OCI-LY7 (cell line): Measurements from ENCODE around the gene NXN. TPM values are rescaled to one million over a fixed set of nuclear protein-coding genes. Genes with fewer than 3 reads are reported as not detected.

Experiments
- BruUV-seq: library from RNA; stranded (reverse); fragments of 400-500 nt; replicated peaks from 2 replicates; lab custom pipeline; 2021; lab: Mats Ljungman, UMichigan
- CTCF ChIA-PET: fragments of 300-600 bp; sonication (Branson Sonifier 250); formaldehyde crosslinking; loops from one replicate; lab custom pipeline; 2022; ENCODE audit warnings: antibody characterized with exemption; ENCODE audit not compliant: unreplicated experiment; lab: Charles Lee
- POLR2A ChIA-PET: fragments of 300-600 bp; sonication (Branson Sonifier 250); formaldehyde crosslinking; loops from one replicate; lab custom pipeline; 2022; ENCODE audit warnings: antibody characterized with exemption; lab: Charles Lee
- DNase-seq: peaks from one replicate; pipeline ENCODE4 v3.0.0-alpha.2; 2015; ENCODE audit warnings: low spot score
- H2AFZ ChIP-seq: fragments of 200-600 bp; sonication (generic), shearing (Covaris generic); 2 replicates; pipeline ENCODE4 v1.6.1; 2014; ENCODE audit warnings: mild to moderate bottlenecking, antibody characterized with exemption, low read length, moderate library complexity
- H3K27ac ChIP-seq: fragments of 200-600 bp; sonication (generic); 2 replicates; pipeline ENCODE4 v1.5.1; 2014; ENCODE audit warnings: mixed run types, low read depth, mild to moderate bottlenecking, moderate library complexity, low read length, inconsistent platforms; ENCODE audit not compliant: poor library complexity, severe bottlenecking
- H3K36me3 ChIP-seq: fragments of 200-600 bp; sonication (generic); 2 replicates; pipeline ENCODE4 v1.6.1; 2014; ENCODE audit warnings: mild to moderate bottlenecking, antibody characterized with exemption, low read length, moderate library complexity, mixed read lengths; ENCODE audit not compliant: insufficient read depth
- H3K4me1 ChIP-seq: fragments of 200-600 bp; sonication (generic); 2 replicates; pipeline ENCODE4 v1.5.1; 2014; ENCODE audit warnings: mild to moderate bottlenecking, low read length; ENCODE audit not compliant: insufficient read depth, poor library complexity, severe bottlenecking
- H3K4me2 ChIP-seq: fragments of 200-600 bp; sonication (generic); 2 replicates; pipeline ENCODE4 v1.6.1; 2014; ENCODE audit warnings: mild to moderate bottlenecking, low read length
- H3K4me3 ChIP-seq: fragments of 200-600 bp; sonication (generic); 2 replicates; pipeline ENCODE4 v1.5.1; 2014; ENCODE audit warnings: mild to moderate bottlenecking, low read depth, low read length; ENCODE audit not compliant: poor library complexity, severe bottlenecking
- H3K79me2 ChIP-seq: fragments of 200-600 bp; sonication (generic); 2 replicates; pipeline ENCODE4 v1.6.1; 2016; ENCODE audit warnings: low read depth, mild to moderate bottlenecking, low read length, moderate library complexity, mixed read lengths; ENCODE audit not compliant: insufficient read depth
- H3K9me2 ChIP-seq: fragments of 200-600 bp; sonication (generic); 2 replicates; pipeline ENCODE4 v1.6.1; 2016; ENCODE audit warnings: mild to moderate bottlenecking, low read length, mixed read lengths; ENCODE audit not compliant: insufficient read depth
- H3K9me3 ChIP-seq: fragments of 200-600 bp; sonication (generic); 2 replicates; pipeline ENCODE4 v1.6.1; 2014; ENCODE audit warnings: mild to moderate bottlenecking, mixed run types, low read length, mixed read lengths
- H4K20me1 ChIP-seq: fragments of 200-600 bp; sonication (generic); 2 replicates; pipeline ENCODE4 v1.6.1; 2014; ENCODE audit warnings: mild to moderate bottlenecking, antibody characterized with exemption, low read length, moderate library complexity, mixed read lengths; ENCODE audit not compliant: insufficient read depth
- CTCF ChIP-seq: fragments of 200-600 bp; sonication (generic); conservative IDR thresholded peaks from 2 replicates; pipeline ENCODE4 v1.5.1; 2014; ENCODE audit warnings: mild to moderate bottlenecking, antibody characterized with exemption, low read length, moderate library complexity, mixed read lengths
- EZH2phosphoT487 ChIP-seq: fragments of 200-600 bp; sonication (generic); IDR thresholded peaks from 2 replicates; pipeline ENCODE4 v1.6.1; 2018; ENCODE audit warnings: low read depth, borderline replicate concordance, mild to moderate bottlenecking, mixed run types, antibody characterized with exemption, low read length, moderate library complexity, mixed read lengths
- intact Hi-C: fragments of 100-400 bp; cut with micrococcal nuclease; formaldehyde crosslinking; loops from one replicate; pipeline ENCODE4 v1.10.0; 2022; ENCODE audit not compliant: unreplicated experiment
- total RNA-seq, 2 experiments: library from RNA; depleted of rRNA in 1 of 2; stranded (reverse); fragments of >200 nt in 1 of 2; shearing (Covaris generic) in 1 of 2; gene quantifications; 2 replicates each; pipeline ENCODE4 v1.2.3, GENCODE V29; 2014 to 2022

NXN gene
- total RNA-seq, 2 experiments from 2014 or later = 1.3 to 2.8 TPM

DNA sequence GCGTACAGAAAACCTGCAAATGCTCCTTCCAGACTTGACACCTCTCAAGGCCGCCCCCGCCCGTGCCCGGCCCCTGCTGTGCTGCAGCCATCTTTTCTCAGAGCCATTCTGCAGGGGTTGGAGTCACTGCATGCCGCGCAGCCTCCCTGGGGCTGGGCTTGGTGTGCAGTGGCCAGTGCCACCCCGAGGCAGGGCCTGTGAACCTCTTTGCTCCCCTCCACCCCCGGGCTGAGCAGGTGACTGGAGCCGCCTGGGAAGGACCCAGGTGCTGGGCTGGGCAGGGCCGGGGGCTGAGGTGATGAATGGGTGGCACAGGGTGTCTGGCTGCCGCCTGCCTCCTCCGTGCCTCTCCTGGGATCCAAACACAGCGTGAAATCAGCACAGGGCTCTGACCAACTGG is 177.1 kb downstream of the NXN start:
- H2AFZ ChIP-seq = no peak overlapping the region
- no peaks in the 10 kb centered on the region for H3K9me3 ChIP-seq
- H3K4me3 ChIP-seq = no peak overlapping the region
- CTCF ChIA-PET = no interaction called here
- intact Hi-C loops = no loop called here
- no peaks in the 10 kb centered on the region for H4K20me1 ChIP-seq
- H3K9me2 ChIP-seq = no peaks in the 10 kb centered on the region
- no TSS peak for BruUV-seq
- H3K4me2 ChIP-seq = no peak overlapping the region
- H3K4me1 ChIP-seq = no peaks in the 10 kb centered on the region
- POLR2A ChIA-PET = no interaction called here
- TF ChIP-seq CTCF (no peak), EZH2phosphoT487 (no peak)
- H3K79me2 ChIP-seq = no peaks in the 10 kb centered on the region
- DNase-seq = no peak
- H3K27ac ChIP-seq = no peak overlapping the region
- no peaks in the 10 kb centered on the region for H3K36me3 ChIP-seq

- intact Hi-C loops = no loop called here
- Histone ChIP-seq H3K9me3 (no peaks in the 10 kb centered on the region), H3K4me3 (no peak overlapping the region), H3K27ac (no peak overlapping the region), H3K36me3 (no peaks in the 10 kb centered on the region), H3K4me2 (no peak overlapping the region), H3K79me2 (no peaks in the 10 kb centered on the region), H2AFZ (no peak overlapping the region), H3K9me2 (no peaks in the 10 kb centered on the region), H4K20me1 (no peaks in the 10 kb centered on the region), H3K4me1 (no peaks in the 10 kb centered on the region)
- no TSS peak for BruUV-seq
- CTCF ChIA-PET = no interaction called here
- no peak for TF ChIP-seq CTCF
- TF ChIP-seq EZH2phosphoT487 = no peak
- DNase-seq = no peak
- POLR2A ChIA-PET = no interaction called here
Measured at GRCh38 chr17:801660-802059, 177.9 kb downstream of the NXN start.

DNA sequence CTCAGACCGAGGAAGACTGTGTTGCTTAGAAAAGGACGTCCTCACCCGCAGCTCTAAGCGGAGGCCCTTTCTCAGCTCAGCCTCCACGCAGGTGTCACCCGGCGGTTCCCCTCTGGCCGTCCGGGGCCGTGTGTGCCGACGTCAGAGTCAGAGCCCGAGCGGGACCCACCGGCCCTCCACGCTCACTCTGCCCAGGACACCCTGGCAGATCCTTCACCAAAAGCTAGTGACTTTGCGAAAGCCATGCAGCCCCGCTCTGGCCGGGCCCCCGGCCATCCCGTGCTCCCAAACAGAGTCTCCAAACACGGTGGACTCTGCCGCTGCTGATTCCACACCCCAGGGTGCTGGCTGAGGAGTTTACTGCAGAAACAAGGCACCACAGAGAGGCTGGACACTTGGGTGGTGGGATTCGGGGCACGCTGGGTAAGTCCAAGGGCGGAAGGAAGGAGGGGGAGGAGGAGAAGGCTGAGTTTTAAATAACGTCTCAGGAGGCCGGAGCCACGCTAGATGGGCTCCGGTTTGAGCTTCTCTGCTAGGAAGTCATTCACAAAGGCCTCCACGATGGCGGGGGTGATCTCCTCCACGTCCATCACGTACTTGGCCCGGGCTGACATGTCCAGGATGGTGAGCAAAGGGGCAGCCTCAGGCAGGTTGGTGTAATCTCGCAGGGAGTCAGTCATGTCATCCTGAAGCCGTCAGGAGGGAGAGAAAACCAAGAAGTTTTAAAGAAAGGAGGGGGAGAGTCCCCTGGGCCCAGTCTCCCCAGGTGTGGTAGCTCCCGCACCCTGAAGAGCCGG is 178.9 kb downstream of the NXN start:
- H3K4me2 ChIP-seq = no peak overlapping the region
- TF ChIP-seq CTCF = no peak
- no peak for TF ChIP-seq EZH2phosphoT487
- H3K4me1 ChIP-seq = no peaks in the 10 kb centered on the region
- H3K9me2 ChIP-seq = no peaks in the 10 kb centered on the region
- BruUV-seq = no TSS peak
- intact Hi-C loops = no loop called here
- H3K79me2 ChIP-seq = no peaks in the 10 kb centered on the region
- ChIA-PET CTCF (interaction anchor here (0.6 kb wide), 1 partner anchor 947 kb away, joined by 3 read pairs; no protein-coding TSS in a partner anchor), POLR2A (no interaction called here)
- no peak overlapping the region for H2AFZ ChIP-seq
- no peaks in the 10 kb centered on the region for H4K20me1 ChIP-seq
- no peak overlapping the region for H3K27ac ChIP-seq
- DNase-seq = no peak
- peaks cover 4% of the 10 kb centered on the region; the same call in 1 of the 2 replicates for H3K36me3 ChIP-seq
- no peaks in the 10 kb centered on the region for H3K9me3 ChIP-seq
- H3K4me3 ChIP-seq = no peak overlapping the region
